Activated T-cell treated with anti-CD3 and anti-CD28 coated beads, Interleukin-2, amount 50 U/mL, for 1 hour (primary cell): ENCODE results near the gene MEG3.

Source experiments
- DNase-seq: peaks from one replicate; pipeline ENCODE4 v3.0.0-alpha.2; 2020

The MEG3 gene

GRCh38 chr14:100834794-100835547 lies 9.1 kb downstream of the MEG3 start:
- DNase-seq, result no peak

GRCh38 chr14:100835548-100836310 lies 9.8 kb downstream of the MEG3 start:
- DNase-seq, result no peak

- DNase-seq, result no peak
Observed at GRCh38 chr14:100836311-100836805, 10.4 kb downstream of the MEG3 start.

DNA sequence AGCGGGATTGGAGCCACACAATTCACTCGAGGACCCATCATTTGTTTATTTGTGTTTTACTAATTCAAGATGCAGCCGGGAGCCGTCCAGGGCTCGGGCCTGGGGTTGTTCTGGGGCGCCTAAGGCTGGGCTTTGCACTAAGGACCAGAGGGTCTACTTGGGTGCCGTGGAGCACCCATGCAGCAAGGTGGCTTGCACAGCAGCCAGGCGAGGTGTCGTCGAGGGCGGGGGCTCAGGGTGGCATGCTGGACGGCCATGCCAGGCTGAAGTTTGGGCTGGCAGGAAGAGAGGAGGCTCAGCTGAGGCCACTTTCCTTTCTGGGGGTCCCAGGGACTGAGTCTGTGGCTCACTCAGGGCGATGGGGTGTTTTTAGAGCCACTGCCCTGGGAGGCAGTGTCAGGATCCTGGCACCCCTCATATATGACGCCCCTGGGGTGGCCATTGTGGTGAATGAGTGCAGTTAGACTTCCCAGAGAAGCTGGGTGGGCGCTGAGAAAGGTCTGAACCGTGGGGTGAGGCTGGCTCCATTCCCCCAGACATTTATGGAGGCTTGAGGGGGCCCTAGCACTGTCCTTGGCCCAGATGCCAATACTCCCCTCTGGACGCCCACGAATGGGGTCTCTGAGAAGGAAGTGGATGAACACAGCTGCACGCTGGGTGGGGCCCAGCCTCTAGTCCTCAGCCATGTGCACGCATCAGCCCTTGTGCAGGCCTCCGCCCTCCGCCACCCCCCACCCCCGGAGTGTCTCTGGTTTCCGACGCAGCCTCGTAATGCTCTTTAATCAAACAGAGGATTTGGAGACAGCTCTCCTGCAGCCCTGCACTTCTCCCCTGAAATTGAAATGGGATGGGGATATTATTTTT lies 11.3 kb downstream of the MEG3 start:
- no peak for DNase-seq

GRCh38 chr14:100837805-100838350 lies 12.0 kb downstream of the MEG3 start:
- DNase-seq, result no peak

GRCh38 chr14:100838493-100839314 lies 12.8 kb downstream of the MEG3 start:
- no peak for DNase-seq

DNA sequence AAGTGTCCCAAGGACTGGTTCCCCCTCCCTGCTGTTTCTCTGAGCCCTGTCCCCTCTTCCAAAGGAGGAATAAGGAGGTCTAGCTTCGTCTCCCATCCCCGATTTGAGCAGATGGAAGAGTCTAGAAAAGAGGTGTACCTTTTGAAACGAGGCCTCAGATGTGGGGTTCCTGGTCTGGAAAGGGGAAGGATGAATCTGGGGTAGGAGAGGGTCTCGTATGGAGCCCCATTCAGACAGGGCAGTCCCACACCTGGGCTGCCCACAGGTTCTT lies 13.3 kb downstream of the MEG3 start:
- DNase-seq, result no peak

GRCh38 chr14:100839681-100840111 lies 13.8 kb downstream of the MEG3 start:
- no peak for DNase-seq

GRCh38 chr14:100840286-100841065 lies 14.6 kb downstream of the MEG3 start:
- no peak for DNase-seq

DNA sequence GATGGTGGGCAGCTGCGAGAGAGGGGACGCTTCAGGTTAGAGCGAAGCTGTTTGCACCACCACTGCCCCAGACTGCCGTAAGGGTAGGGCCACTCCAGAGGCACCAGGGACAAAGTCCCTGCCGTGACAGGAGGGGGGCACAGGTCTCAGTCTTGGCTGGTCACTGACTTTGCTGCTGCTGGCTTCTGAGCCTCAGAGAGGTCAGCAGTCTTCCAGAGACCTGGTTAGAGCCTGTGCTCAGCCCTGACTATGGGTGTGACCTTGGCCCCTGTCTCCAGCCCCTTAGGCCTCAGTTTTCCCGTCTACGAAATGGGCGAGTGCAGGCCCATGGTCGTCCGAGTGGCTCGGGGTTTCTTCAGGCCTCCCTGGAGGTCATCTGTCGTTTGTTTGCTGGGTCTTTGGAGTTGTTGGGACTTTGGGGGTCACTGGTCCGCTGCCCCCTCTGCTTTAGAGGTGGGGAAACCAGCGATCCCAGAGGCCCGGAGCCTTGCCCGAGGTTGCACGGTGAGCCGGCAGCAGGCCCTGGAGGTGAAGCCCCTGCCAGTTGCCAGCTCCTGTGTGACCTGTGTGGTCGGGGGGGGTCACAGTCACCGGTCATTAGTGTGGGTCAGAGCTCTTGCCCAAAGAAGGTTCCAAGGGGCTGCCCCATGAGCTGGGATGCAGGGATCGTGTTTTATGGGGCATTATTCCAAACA lies 15.3 kb downstream of the MEG3 start:
- DNase-seq, result no peak

DNA sequence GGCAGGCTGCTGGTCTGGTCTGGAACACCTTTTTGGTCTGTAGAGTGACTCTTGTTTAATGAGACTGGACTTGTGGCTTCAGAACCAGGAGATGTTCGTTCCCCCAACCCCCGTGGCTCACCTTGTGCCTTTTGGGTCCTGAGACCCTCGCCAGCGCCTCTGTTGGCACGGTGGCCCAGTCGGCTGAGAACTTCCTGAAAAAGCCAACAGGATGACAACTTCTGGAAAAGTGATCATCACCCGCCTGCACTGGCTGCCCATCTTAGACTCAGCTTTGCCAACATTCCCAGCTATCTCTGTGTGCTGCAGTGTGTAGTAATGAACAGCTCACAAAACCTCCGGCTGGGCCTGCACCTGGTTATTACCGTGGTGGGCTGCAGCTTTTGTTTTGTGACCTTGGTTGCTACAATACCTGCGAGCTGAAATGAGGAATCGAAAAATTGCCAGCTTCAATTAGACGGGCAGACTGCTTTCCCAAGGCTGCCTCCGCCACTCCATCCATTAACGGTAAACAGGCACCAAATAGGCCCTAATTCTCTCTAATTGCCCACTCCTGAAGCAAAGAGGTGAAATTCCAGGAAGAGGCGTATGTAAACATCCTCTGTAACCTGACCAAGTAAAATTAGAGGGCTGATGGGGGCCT lies 16.0 kb downstream of the MEG3 start:
- DNase-seq, result no peak

DNA sequence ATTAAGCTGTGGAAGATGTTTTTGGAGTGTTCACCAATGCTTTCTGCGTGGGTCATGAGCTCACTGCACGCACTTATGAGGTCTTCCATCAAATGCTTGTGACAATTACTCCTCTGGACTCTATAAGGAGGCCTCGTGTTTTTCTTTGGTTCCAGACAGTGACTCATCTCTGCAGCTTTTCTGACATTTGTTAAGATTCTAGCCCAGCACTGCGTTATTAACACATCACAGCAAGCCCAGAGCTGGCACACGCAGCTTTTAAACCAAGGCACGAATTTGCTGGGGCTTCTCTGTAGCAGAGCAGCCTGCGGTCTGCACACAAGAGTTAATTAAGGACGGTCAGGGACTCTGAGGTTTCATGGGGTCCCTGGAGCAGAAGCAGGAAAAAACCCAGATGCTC lies 16.9 kb downstream of the MEG3 start:
- DNase-seq, result no peak

DNA sequence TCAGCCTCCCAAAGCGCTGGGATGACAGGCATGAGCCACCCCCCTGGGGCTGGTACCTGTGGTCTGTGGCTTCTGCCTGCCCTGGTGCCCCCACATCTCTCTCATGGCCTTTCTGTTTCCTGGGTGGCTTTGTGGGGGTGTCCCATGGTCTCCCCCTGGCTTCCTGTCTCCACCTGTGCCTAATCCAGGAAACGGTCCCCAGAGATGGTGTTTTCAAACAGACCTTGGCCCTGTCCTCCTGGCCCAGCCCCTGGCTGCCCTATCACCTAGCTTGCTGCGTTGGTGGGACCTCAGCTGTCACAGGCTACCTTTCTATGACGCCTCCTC lies 18.1 kb downstream of the MEG3 start:
- no peak for DNase-seq

GRCh38 chr14:100844421-100844820 lies 18.5 kb downstream of the MEG3 start:
- DNase-seq, result no peak

- no peak for DNase-seq
Observed at GRCh38 chr14:100844846-100845245, 18.9 kb downstream of the MEG3 start.

DNA sequence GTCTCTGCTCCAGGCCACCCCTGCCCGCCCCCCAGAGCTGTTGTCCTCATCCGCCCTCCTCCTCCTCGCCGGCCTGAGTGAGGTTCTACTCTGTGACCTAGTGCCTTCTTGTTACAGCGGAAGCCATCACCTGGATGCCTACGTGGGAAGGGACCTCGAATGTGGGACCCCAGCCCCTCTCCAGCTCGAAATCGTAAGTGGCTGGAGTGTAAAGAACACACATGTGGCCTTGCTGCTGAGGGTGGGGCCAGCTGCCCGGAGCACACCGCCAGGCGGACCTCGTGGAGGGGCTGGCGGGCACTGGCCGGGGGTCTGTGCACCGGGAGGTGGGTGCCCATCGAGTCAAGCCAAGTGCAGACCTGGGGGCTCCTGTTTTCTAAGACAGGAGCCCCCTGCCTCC lies 19.4 kb downstream of the MEG3 start:
- no peak for DNase-seq

GRCh38 chr14:100846309-100846859 lies 20.5 kb downstream of the MEG3 start:
- no peak for DNase-seq

DNA sequence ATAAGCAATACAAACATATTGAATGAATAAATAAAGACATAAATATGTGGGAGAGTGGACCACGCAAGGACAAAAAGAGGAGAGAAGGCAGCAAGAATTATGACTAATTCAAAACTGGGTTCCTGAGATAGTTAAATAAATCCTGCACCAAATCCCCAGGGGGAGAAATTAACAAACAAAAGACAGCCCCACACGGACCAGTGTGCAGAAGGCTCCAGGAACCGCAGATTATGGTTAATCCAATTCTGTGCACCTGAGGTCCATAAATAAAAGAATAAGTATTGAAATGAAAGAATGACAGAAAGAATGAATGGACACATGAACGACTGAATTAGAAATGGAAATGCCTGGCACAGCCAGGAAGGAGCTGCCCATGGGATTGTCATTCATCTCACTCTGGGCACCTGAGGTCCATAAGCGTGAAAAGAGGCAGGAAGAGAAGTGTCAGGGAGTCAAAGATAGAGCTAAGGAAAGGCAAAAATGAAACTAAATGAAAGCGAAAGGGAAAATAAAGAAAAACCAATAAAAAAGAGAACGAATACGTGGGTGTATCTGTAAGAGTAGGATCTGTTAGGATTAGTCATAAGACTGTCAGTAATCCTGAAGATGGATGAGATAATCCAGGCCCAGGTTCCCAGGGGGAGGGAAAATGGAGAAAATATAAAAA lies 23.3 kb downstream of the MEG3 start:
- no peak for DNase-seq

GRCh38 chr14:100850841-100851585 lies 25.1 kb downstream of the MEG3 start:
- peak; percentile 79 for DNase-seq
